ENCODE data around the gene HOXC4. TPM values are rescaled to one million over a fixed set of nuclear protein-coding genes. Genes with fewer than 3 reads are reported as not detected.

HOXC4 gene
- total and polyA plus RNA-seq, 10 of the 15 experiments (the other 5 are each of a cell fraction or from before 2014, with no cell fraction given) = 1.0 to 11.4 (median 4.2) TPM

DNA sequence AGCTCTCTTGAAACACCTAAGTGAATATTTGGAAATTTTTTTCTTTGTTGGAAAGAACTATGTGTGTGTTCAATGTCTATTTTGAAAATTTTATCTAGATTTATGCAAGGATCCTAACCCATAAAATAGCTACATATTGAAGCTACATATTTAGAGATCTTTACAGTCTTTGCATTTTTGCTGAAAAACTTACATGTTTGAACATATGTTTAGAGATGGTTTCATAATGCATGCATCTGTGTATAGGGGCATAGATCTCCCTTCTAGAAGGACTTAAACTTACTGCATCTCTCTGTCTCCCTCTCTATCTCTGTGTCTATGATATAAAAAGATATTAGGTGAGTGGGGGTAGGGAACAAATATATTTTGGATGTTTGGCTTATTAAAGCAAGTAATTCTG lies 8.2 kb upstream of the HOXC4 start:
- Histone ChIP-seq H3K9me3 (replicated peaks; ENCODE audit: control insufficient read depth, insufficient read depth, low read length) (no peaks in the 10 kb centered on the region), H3K36me3 (ENCODE audit: control insufficient read depth in 2 of 2, insufficient read depth in 2 of 2, low read length in 1 of 2) (no peaks in the 10 kb centered on the region), H3K4me3 (no peak overlapping the region), H2AFZ (ENCODE audit: control insufficient read depth, low read depth, low read length) (no peak overlapping the region), H3K27ac (ENCODE audit: control insufficient read depth, insufficient read depth) (no peak overlapping the region), H3K79me2 (ENCODE audit: control insufficient read depth, insufficient read depth, low read length) (no peaks in the 10 kb centered on the region), H3K27me3 (replicated peaks in 1 of 2; ENCODE audit: control insufficient read depth in 2 of 2, insufficient read depth in 2 of 2, low read length in 1 of 2) (peaks cover 5 to 6% of the 10 kb centered on the region in 2 experiments; a peak in 3 of 4 replicates), H4K20me1 (ENCODE audit: control insufficient read depth, insufficient read depth) (no peaks in the 10 kb centered on the region), H3K9ac (ENCODE audit: control insufficient read depth, insufficient read depth, low read length) (no peak overlapping the region), H3K4me1 (ENCODE audit: control insufficient read depth, insufficient read depth, low read length) (peaks cover 4% of the 10 kb centered on the region; the same call in 1 of the 2 replicates), H3K4me2 (ENCODE audit: control insufficient read depth, insufficient read depth) (no peak overlapping the region)
- in situ Hi-C loops (cut with MboI) = no loop called here
- no TSS peak for BruUV-seq (replicated peaks)
- no peak for FAIRE-seq
- RAD21 ChIA-PET (ENCODE audit: unreplicated experiment) = interaction anchor here (0.8 to 2.3 kb wide), 5 partner anchors 8 to 143 kb away, joined by 3 to 10 read pairs (median 3); partner anchors contain the start of genes HOXC4, HOXC5 and SMUG1
- intact Hi-C loops (cut with micrococcal nuclease; ENCODE audit: unreplicated experiment) = no loop called here
- no peak for DNase-seq (ENCODE audit: low read depth, low spot score)
- ATAC-seq = no peak
- POLR2A ChIA-PET = no interaction called here
- SMC1A ChIA-PET (ENCODE audit: uncharacterized antibody, unreplicated experiment) = interaction anchor here (0.7 to 1.9 kb wide), 5 partner anchors 8 to 171 kb away, joined by 3 to 5 read pairs (median 3); partner anchors contain the start of gene HOXC4
- CTCF ChIA-PET = interaction anchor here (1.0 to 4.5 kb wide), 6 partner anchors 8 to 156 kb away, joined by 3 to 16 read pairs (median 4); partner anchors contain the start of genes HOXC4 and HOXC5
- no peak for TF ChIP-seq BACH1 (IDR thresholded peaks at IDR 0.05; ENCODE audit: borderline replicate concordance)
- TF ChIP-seq, protein P1, sequence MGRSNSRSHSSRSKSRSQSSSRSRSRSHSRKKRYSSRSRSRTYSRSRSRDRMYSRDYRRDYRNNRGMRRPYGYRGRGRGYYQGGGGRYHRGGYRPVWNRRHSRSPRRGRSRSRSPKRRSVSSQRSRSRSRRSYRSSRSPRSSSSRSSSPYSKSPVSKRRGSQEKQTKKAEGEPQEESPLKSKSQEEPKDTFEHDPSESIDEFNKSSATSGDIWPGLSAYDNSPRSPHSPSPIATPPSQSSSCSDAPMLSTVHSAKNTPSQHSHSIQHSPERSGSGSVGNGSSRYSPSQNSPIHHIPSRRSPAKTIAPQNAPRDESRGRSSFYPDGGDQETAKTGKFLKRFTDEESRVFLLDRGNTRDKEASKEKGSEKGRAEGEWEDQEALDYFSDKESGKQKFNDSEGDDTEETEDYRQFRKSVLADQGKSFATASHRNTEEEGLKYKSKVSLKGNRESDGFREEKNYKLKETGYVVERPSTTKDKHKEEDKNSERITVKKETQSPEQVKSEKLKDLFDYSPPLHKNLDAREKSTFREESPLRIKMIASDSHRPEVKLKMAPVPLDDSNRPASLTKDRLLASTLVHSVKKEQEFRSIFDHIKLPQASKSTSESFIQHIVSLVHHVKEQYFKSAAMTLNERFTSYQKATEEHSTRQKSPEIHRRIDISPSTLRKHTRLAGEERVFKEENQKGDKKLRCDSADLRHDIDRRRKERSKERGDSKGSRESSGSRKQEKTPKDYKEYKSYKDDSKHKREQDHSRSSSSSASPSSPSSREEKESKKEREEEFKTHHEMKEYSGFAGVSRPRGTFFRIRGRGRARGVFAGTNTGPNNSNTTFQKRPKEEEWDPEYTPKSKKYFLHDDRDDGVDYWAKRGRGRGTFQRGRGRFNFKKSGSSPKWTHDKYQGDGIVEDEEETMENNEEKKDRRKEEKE (IDR thresholded peaks at IDR 0.05) = no peak
- no peak for TF ChIP-seq NR2C2 (IDR thresholded peaks at IDR 0.05; ENCODE audit: borderline replicate concordance, control insufficient read depth, insufficient read length, low read depth)
- no peak for TF ChIP-seq PML (IDR thresholded peaks at IDR 0.05; ENCODE audit: low read length)
- TF ChIP-seq, protein P2, sequence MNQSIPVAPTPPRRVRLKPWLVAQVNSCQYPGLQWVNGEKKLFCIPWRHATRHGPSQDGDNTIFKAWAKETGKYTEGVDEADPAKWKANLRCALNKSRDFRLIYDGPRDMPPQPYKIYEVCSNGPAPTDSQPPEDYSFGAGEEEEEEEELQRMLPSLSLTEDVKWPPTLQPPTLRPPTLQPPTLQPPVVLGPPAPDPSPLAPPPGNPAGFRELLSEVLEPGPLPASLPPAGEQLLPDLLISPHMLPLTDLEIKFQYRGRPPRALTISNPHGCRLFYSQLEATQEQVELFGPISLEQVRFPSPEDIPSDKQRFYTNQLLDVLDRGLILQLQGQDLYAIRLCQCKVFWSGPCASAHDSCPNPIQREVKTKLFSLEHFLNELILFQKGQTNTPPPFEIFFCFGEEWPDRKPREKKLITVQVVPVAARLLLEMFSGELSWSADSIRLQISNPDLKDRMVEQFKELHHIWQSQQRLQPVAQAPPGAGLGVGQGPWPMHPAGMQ (IDR thresholded peaks at IDR 0.05; ENCODE audit: borderline replicate concordance) = no peak
- no peak for TF ChIP-seq HDGF (IDR thresholded peaks at IDR 0.05)
- TF ChIP-seq, protein P3, sequence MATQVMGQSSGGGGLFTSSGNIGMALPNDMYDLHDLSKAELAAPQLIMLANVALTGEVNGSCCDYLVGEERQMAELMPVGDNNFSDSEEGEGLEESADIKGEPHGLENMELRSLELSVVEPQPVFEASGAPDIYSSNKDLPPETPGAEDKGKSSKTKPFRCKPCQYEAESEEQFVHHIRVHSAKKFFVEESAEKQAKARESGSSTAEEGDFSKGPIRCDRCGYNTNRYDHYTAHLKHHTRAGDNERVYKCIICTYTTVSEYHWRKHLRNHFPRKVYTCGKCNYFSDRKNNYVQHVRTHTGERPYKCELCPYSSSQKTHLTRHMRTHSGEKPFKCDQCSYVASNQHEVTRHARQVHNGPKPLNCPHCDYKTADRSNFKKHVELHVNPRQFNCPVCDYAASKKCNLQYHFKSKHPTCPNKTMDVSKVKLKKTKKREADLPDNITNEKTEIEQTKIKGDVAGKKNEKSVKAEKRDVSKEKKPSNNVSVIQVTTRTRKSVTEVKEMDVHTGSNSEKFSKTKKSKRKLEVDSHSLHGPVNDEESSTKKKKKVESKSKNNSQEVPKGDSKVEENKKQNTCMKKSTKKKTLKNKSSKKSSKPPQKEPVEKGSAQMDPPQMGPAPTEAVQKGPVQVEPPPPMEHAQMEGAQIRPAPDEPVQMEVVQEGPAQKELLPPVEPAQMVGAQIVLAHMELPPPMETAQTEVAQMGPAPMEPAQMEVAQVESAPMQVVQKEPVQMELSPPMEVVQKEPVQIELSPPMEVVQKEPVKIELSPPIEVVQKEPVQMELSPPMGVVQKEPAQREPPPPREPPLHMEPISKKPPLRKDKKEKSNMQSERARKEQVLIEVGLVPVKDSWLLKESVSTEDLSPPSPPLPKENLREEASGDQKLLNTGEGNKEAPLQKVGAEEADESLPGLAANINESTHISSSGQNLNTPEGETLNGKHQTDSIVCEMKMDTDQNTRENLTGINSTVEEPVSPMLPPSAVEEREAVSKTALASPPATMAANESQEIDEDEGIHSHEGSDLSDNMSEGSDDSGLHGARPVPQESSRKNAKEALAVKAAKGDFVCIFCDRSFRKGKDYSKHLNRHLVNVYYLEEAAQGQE (IDR thresholded peaks at IDR 0.05; ENCODE audit: low read depth, low read length) = no peak
- no peak for TF ChIP-seq RAD51 (IDR thresholded peaks at IDR 0.05)
- no peak for TF ChIP-seq MTA3 (IDR thresholded peaks at IDR 0.05; ENCODE audit: borderline replicate concordance, low read length)
- no peak for TF ChIP-seq TARDBP (IDR thresholded peaks at IDR 0.05; ENCODE audit: borderline replicate concordance)
- TF ChIP-seq TCF3 (IDR thresholded peaks at IDR 0.05; ENCODE audit: borderline replicate concordance, insufficient read depth, low read depth, low read length) = no peak
- TF ChIP-seq RBBP5 (conservative IDR thresholded peaks at IDR 0.05) = no peak
- TF ChIP-seq, protein P4, sequence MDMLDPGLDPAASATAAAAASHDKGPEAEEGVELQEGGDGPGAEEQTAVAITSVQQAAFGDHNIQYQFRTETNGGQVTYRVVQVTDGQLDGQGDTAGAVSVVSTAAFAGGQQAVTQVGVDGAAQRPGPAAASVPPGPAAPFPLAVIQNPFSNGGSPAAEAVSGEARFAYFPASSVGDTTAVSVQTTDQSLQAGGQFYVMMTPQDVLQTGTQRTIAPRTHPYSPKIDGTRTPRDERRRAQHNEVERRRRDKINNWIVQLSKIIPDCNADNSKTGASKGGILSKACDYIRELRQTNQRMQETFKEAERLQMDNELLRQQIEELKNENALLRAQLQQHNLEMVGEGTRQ (IDR thresholded peaks at IDR 0.05; ENCODE audit: borderline replicate concordance, low read depth, low read length) = no peak
- TF ChIP-seq RELA (IDR thresholded peaks at IDR 0.05; ENCODE audit: borderline replicate concordance, partially characterized antibody) = no peak

Measured in GM12878 (cell line).